ENCODE data around the gene VPS50. TPM values are rescaled to one million over a fixed set of nuclear protein-coding genes. Genes with fewer than 3 reads are reported as not detected.

Gene VPS50
- total RNA-seq, 1 donor from 2014 or later: 26.1 TPM

- H3K27me3 ChIP-seq (ENCODE audit: control insufficient read depth, insufficient read depth, low read length): no peaks in the 10 kb centered on the region
- FAIRE-seq (no peak), DNase-seq (ENCODE audit: low read depth) (no peak)
- no peaks in the 10 kb centered on the region for H3K36me3 ChIP-seq (ENCODE audit: control insufficient read depth, insufficient read depth, low read length)
- H3K4me3 ChIP-seq (ENCODE audit: low read depth, low read length): no peak overlapping the region
- TF ChIP-seq, protein P1, sequence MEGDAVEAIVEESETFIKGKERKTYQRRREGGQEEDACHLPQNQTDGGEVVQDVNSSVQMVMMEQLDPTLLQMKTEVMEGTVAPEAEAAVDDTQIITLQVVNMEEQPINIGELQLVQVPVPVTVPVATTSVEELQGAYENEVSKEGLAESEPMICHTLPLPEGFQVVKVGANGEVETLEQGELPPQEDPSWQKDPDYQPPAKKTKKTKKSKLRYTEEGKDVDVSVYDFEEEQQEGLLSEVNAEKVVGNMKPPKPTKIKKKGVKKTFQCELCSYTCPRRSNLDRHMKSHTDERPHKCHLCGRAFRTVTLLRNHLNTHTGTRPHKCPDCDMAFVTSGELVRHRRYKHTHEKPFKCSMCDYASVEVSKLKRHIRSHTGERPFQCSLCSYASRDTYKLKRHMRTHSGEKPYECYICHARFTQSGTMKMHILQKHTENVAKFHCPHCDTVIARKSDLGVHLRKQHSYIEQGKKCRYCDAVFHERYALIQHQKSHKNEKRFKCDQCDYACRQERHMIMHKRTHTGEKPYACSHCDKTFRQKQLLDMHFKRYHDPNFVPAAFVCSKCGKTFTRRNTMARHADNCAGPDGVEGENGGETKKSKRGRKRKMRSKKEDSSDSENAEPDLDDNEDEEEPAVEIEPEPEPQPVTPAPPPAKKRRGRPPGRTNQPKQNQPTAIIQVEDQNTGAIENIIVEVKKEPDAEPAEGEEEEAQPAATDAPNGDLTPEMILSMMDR (IDR thresholded peaks at IDR 0.05; ENCODE audit: insufficient read depth, low read length, severe bottlenecking): no peak
Observed at GRCh38 chr7:93392984-93393383, 160.8 kb downstream of the VPS50 start.

GRCh38 chr7:93399642-93400041 lies 167.5 kb downstream of the VPS50 start:
- Histone ChIP-seq H3K4me3 (ENCODE audit: low read depth, low read length) (no peak overlapping the region), H3K27me3 (ENCODE audit: control insufficient read depth, insufficient read depth, low read length) (no peaks in the 10 kb centered on the region), H3K36me3 (ENCODE audit: control insufficient read depth, insufficient read depth, low read length) (no peaks in the 10 kb centered on the region)
- TF ChIP-seq, protein P1 (IDR thresholded peaks at IDR 0.05; ENCODE audit: insufficient read depth, low read length, severe bottlenecking): no peak
- no peak for DNase-seq (ENCODE audit: low read depth)
- FAIRE-seq: no peak

GRCh38 chr7:93402944-93403343 lies 170.8 kb downstream of the VPS50 start:
- no peak for FAIRE-seq

GRCh38 chr7:93407239-93407638 lies 175.1 kb downstream of the VPS50 start:
- no peak overlapping the region for H3K4me3 ChIP-seq (ENCODE audit: low read depth, low read length)
- H3K27me3 ChIP-seq (ENCODE audit: control insufficient read depth, insufficient read depth, low read length): no peaks in the 10 kb centered on the region
- DNase-seq (ENCODE audit: low read depth) (no peak), FAIRE-seq (no peak)
- H3K36me3 ChIP-seq (ENCODE audit: control insufficient read depth, insufficient read depth, low read length): no peaks in the 10 kb centered on the region
- TF ChIP-seq, protein P1 (IDR thresholded peaks at IDR 0.05; ENCODE audit: insufficient read depth, low read length, severe bottlenecking): no peak

More at GRCh38 chr7:93402944-93403343, 170.8 kb downstream of the VPS50 start:
- DNase-seq (ENCODE audit: low read depth): no peak
- no peak overlapping the region for H3K4me3 ChIP-seq (ENCODE audit: low read depth, low read length)
- TF ChIP-seq, protein P1 (IDR thresholded peaks at IDR 0.05; ENCODE audit: insufficient read depth, low read length, severe bottlenecking): no peak
- H3K36me3 ChIP-seq (ENCODE audit: control insufficient read depth, insufficient read depth, low read length): no peaks in the 10 kb centered on the region
- no peaks in the 10 kb centered on the region for H3K27me3 ChIP-seq (ENCODE audit: control insufficient read depth, insufficient read depth, low read length)

- H3K4me3 ChIP-seq (ENCODE audit: low read depth, low read length): no peak overlapping the region
- TF ChIP-seq, protein P1 (IDR thresholded peaks at IDR 0.05; ENCODE audit: insufficient read depth, low read length, severe bottlenecking): no peak
- FAIRE-seq (no peak), DNase-seq (ENCODE audit: low read depth) (no peak)
- H3K27me3 ChIP-seq (ENCODE audit: control insufficient read depth, insufficient read depth, low read length): no peaks in the 10 kb centered on the region
- H3K36me3 ChIP-seq (ENCODE audit: control insufficient read depth, insufficient read depth, low read length): no peaks in the 10 kb centered on the region
Observed at GRCh38 chr7:93409324-93409723, 177.2 kb downstream of the VPS50 start.

Other genes starting within 250 kb of the VPS50 start
- gene SAMD9, start 114.4 kb upstream of the VPS50 start, total RNA-seq: 5.5 and 13.2 TPM in 2 replicates
- under 0.01 and 0.64 TPM in 2 replicates for gene SAMD9L, start 84.0 kb upstream of the VPS50 start, total RNA-seq
- gene HEPACAM2, start 5.9 kb upstream of the VPS50 start, total RNA-seq: 0.13 TPM in 1 of 2 replicates, not detected in the other